Measurements from ENCODE around the gene HOXA3. TPM values are rescaled to one million over a fixed set of nuclear protein-coding genes. Genes with fewer than 3 reads are reported as not detected.

The HOXA3 gene
- polyA plus RNA-seq, 3 donors: not detected

- Mint-ChIP-seq H3K4me1 (peaks cover 3% of the 10 kb centered on the region), H3K4me3 (no peak overlapping the region), H3K27ac (no peak overlapping the region), H3K9me3 (peaks cover 0 to 7% (median 4%) of the 10 kb centered on the region in 7 donors), H3K36me3 (no peaks in the 10 kb centered on the region), H3K27me3 (ENCODE audit: low read depth in 3 of 3) (peaks cover 1 to 4% (median 2%) of the 10 kb centered on the region in 3 donors)
- DNase-seq: no peak
- H3K9ac ChIP-seq (ENCODE audit: insufficient read depth, low read length, poor library complexity, severe bottlenecking): no peak overlapping the region
- H3K4me2 ChIP-seq (replicated peaks; ENCODE audit: extremely low read depth, low read length, poor library complexity, severe bottlenecking): no peak overlapping the region
- no peak overlapping the region for H3K4me3 ChIP-seq (replicated peaks in 1 of 3; ENCODE audit: low read depth in 2 of 3, low read length in 3 of 3)
- no peaks in the 10 kb centered on the region for H4K20me1 ChIP-seq (ENCODE audit: insufficient read depth, low read length)
- no peak overlapping the region for H2AFZ ChIP-seq (ENCODE audit: insufficient read depth, low read depth, low read length, poor library complexity, severe bottlenecking)
- no peaks in the 10 kb centered on the region for H3K79me2 ChIP-seq (ENCODE audit: insufficient read depth, low read length)
- no peaks in the 10 kb centered on the region for H3K4me1 ChIP-seq (ENCODE audit: control insufficient read depth in 1 of 2, insufficient read depth in 2 of 2, low read length in 2 of 2)
- intact Hi-C loops (cut with micrococcal nuclease): no loop called here
- TF ChIP-seq CTCF (IDR thresholded peaks at IDR 0.05): no peak
- peaks cover 0 to 4% of the 10 kb centered on the region in 2 donors for H3K9me3 ChIP-seq (replicated peaks in 1 of 2; ENCODE audit: control insufficient read depth in 1 of 2, insufficient read depth in 1 of 2, low read length in 2 of 2)
- H3K27ac ChIP-seq (ENCODE audit: low read depth in 1 of 2, low read length in 2 of 2): no peak overlapping the region
- H3K27me3 ChIP-seq (ENCODE audit: control insufficient read depth in 2 of 2, insufficient read depth in 2 of 2, low read length in 2 of 2): no peaks in the 10 kb centered on the region
- no peaks in the 10 kb centered on the region for H3K36me3 ChIP-seq (replicated peaks in 1 of 2; ENCODE audit: control insufficient read depth in 1 of 2, insufficient read depth in 2 of 2, low read length in 2 of 2)
These were observed 79.3 kb downstream of the HOXA3 start for GRCh38 chr7:27073076-27073475.

GRCh38 chr7:27071622-27072390 is 80.6 kb downstream of the HOXA3 start:
- Histone ChIP-seq H3K27ac (ENCODE audit: low read depth in 1 of 2, low read length in 2 of 2) (no peak overlapping the region), H3K4me3 (replicated peaks in 1 of 3; ENCODE audit: low read depth in 2 of 3, low read length in 3 of 3) (no peak overlapping the region), H4K20me1 (ENCODE audit: insufficient read depth, low read length) (no peaks in the 10 kb centered on the region), H3K79me2 (ENCODE audit: insufficient read depth, low read length) (no peaks in the 10 kb centered on the region), H3K4me1 (ENCODE audit: control insufficient read depth in 1 of 2, insufficient read depth in 2 of 2, low read length in 2 of 2) (no peaks in the 10 kb centered on the region), H3K9ac (ENCODE audit: insufficient read depth, low read length, poor library complexity, severe bottlenecking) (no peak overlapping the region), H2AFZ (ENCODE audit: insufficient read depth, low read depth, low read length, poor library complexity, severe bottlenecking) (no peak overlapping the region), H3K36me3 (replicated peaks in 1 of 2; ENCODE audit: control insufficient read depth in 1 of 2, insufficient read depth in 2 of 2, low read length in 2 of 2) (no peaks in the 10 kb centered on the region), H3K4me2 (replicated peaks; ENCODE audit: extremely low read depth, low read length, poor library complexity, severe bottlenecking) (no peak overlapping the region), H3K27me3 (ENCODE audit: control insufficient read depth in 2 of 2, insufficient read depth in 2 of 2, low read length in 2 of 2) (no peaks in the 10 kb centered on the region), H3K9me3 (replicated peaks in 1 of 2; ENCODE audit: control insufficient read depth in 1 of 2, insufficient read depth in 1 of 2, low read length in 2 of 2) (peaks cover 0 to 4% of the 10 kb centered on the region in 2 donors)
- H3K36me3 Mint-ChIP-seq: no peaks in the 10 kb centered on the region
- H3K4me1 Mint-ChIP-seq: peaks cover 3% of the 10 kb centered on the region
- H3K9me3 Mint-ChIP-seq: peaks cover 0 to 7% (median 4%) of the 10 kb centered on the region in 7 donors
- intact Hi-C loops (cut with micrococcal nuclease): no loop called here
- H3K27me3 Mint-ChIP-seq (ENCODE audit: low read depth in 3 of 3): peaks cover 1 to 5% (median 2%) of the 10 kb centered on the region in 3 donors
- WGBS (ENCODE audit: insufficient coverage): 83% methylated on average over 3 of the region's 6 CpGs
- no peak for TF ChIP-seq CTCF (IDR thresholded peaks at IDR 0.05)
- no peak for DNase-seq
- no peak overlapping the region for H3K4me3 Mint-ChIP-seq
- no peak overlapping the region for H3K27ac Mint-ChIP-seq

Data from CD14-positive monocyte (primary cell).